ENCODE results near the gene YJU2.
A peak's percentile ranks its signal among the peaks of the same experiment; 100 is the strongest.
"Not testable (repeated sequence)": the region's sequence is repeated elsewhere in the genome, so short reads cannot be mapped to it uniquely, and the experiment has no call there.

YJU2 gene

DNA sequence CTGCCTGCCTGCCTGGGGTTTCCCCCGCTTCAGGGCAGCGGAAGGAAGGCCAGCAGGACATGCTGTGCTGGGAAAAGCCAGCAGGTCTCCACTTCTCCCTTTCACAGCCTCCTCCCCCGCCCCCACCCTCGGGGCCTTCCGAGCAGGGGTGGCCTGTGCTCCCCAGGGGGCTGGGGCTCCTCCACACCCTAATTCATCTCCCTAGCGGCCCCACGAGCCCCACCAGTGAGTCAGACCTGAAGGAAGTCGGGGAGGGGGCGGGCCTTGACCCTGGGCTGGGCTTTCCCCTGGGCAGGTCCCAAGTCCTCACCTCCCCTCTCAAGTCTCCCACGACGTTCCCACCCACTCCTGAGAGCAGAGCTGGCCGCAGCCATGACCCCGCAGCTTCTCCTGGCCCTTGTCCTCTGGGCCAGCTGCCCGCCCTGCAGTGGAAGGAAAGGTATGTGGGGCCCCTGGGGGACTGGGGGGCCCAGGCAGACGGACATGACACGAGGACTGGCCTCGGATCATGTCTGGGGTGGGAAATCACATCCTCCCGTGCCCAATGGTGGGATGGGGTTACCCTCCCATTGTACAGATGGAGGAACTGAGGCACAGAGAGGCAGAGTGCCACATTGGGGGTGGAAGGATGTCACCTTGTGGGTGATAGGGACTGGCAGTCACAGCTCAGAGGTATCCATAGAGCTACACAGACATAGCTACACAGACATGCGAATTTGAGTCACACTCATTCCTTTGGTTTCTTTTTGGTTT lies 17.5 kb upstream of the YJU2 start, which contains the start of gene EBI3:
Gene EBI3, plus strand, starts transcription at position 345 of the 753 bp plus-strand sequence. Its CDS starts 28 bp downstream, at position 373.
- DNase-seq = peak; percentile 31

DNA sequence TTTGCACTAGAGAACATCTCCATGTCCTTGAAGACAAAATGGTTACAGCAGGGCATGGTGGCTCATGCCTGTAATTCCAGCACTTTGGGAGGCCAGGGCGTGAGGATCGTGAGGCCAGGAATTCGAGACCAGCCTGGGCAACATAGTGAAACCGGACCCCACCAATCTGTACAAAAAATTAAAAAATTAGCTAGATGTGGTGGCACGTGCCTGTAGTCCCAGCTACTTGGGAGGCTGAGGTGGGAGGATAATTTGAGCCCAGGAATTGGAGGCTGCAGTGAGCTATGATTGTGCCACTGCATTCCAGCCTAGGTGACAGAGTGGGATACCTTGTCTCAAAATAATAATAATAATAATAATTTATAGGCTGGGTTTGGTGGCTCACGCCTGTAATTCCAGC lies 16.6 kb upstream of the YJU2 start:
- not testable (repeated sequence) for DNase-seq

DNA sequence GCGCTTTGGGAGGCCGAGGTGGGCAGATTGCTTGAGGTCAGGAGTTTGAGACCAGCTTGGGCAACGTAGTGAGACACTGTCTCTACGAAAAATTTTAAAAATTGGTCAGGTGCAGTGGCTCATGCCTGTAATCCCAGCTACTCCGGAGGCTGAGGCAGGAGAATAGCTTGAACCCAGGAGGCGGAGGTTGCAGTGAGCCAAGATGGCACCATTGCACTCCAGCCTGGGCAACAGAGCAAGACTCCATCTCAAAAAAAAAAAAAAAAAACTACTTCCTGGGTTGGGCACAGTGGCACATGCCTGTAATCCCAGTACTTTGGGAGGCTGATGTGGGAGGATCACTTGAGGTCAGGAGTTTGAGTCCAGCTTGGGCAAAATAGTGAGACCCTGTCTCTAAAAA lies 15.4 kb upstream of the YJU2 start:
- DNase-seq = not testable (repeated sequence)

DNA sequence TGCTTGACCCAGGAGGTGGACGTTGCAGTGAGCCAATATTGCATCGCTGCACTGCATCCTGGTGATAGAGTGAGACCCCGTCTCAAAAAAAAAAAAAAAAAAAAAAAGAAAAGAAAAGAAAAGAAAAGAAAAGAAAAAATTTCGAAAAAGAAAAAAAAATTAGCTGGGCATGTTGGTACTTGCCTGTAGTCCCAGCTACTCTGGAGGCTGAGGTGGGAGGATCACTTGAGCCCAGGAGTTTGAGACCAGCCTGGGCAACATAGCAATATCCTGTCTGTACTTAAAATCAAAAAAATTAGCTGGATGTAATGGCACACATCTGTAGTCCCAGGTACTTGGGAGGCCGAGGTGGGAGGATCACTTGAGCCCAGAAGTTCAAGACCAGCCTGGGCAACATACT lies 14.7 kb upstream of the YJU2 start:
- not testable (repeated sequence) for DNase-seq

DNA sequence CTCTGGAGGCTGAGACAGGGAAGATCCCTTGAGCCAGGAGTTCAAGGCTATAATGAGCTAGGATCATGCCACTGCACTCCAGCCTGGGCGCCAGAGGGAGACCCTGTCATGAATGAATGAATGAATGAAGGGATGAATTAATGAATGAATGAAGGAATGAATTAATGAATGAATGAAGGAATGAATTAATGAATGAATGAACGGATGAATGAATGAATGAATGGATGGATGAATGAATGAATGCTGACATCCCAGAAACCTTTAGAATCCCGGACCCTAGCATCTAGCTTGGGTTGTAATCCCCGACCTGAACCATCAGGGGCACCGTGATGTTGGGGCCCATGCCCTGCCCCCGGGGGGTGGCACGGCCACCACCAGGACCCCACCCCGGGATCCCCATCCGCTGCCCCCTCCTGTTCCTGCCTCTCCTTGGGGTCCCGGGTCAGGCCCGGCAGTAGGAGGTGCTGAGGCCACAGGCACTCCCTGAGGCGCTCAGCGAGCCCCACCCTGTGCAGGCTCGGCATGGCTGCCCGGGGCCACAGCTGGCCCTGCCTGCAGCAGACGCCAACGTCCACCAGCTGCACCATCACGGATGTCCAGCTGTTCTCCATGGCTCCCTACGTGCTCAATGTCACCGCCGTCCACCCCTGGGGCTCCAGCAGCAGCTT lies 14.1 kb upstream of the YJU2 start:
- peak; percentile 52 for DNase-seq

DNA sequence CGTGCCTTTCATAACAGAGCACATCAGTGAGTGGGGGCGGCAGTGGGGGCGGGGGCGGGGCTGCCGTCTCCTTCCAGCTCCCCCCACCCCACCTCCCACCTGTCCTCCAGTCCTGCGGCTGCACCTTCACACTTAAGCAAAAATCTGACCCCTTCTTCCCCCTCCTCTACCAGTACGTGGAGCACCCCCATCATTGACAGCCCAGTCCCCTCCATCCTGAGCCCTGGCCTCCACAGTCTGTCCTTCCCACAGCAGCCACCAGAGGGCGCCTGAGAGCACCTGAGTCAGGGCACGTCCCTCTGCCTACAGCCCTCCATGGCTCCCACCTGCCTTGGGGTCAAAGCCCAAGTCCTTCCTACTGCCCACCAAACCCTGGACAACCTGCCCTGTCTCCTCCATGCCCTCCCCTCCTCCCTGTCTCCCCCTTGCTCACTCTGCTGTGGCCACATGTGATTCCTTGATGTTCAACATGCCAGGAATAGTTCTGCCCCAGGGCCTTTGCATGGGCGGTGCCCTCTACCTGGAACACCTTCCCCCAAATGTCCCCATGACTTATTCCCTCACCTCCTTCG lies 13.5 kb upstream of the YJU2 start:
- peak; percentile 62 for DNase-seq

DNA sequence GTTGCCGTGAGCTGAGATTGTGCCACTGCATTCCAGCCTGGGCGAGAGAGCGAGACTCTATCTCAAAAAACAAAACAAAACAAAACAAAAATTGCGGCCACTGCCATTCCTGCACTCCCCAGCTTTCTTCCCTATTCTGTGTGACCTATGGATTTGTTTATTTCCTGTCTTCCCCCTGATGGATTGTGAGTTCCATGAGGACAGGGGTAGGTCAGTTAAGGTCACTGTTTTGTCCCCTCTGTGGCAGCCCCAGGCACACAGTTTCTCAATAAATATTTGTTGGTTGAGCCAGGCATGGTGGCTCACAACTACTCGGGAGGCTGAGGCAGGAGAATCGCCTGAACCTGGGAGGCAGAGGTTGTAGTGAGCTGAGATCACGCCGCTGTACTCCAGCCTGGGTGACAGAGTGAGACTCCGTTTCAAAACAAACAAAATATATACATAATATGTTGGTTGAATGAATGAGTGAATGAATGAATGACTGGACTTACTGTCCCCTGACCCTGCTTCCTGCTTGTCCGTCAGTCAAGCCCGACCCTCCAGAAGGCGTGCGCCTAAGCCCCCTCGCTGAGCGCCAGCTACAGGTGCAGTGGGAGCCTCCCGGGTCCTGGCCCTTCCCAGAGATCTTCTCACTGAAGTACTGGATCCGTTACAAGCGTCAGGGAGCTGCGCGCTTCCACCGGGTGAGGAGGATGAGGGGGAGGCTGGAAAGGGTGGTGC lies 12.6 kb upstream of the YJU2 start:
- no peak for DNase-seq

DNA sequence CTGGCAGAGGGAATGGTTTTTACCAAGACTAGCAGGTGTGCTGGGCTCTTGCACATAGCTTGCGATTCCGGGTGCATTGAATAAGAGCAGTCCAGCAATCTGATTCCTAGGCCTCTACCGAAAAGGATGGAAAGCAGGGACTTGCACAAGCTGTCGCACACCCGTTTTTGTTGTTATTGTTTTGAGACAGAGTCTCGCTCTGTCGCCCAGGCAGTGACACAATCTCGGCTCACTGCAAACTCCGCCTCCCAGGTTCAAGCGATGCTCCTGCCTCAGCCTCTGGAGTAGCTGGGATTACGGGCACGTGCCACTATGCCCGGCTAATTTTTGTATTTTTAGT lies 12.0 kb upstream of the YJU2 start:
- no peak for DNase-seq

DNA sequence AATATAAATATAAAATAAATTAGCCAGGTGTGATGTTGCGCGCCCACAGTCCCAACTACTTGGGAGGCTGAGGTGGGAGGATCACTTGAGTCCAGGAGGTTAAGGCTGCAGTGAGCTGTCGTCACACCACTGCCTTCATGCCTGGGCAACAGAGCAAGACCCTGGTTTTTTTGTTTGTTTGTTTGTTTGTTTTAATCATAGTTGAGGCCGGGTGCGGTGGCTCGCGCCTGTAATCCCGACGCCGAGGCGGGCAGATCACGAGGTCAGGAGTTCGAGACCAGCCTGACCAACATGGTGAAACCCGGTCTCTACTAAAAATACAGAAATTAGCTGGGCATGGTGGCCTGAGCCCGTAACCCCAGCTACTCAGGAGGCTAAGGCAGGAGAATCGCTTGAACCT lies 9.4 kb upstream of the YJU2 start:
- not testable (repeated sequence) for DNase-seq

DNA sequence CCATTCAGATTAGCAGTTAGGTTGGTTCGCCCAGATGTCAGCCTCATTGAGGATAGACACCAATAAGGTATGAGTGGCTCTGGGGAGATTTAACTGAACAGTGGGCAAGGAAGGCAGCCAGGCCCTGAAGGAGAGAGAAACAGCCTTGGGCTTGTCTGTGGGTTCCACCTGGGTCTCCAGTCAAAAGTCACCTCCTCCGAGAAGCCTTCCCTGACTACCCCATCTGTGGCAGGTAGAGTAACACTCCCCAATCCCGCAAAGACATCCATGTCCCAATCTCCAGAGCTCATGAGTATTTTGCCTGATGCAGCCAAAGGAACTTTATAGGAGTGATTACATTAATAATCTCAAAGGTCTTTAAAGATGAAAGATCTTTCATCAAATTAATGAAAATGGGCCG lies 8.0 kb upstream of the YJU2 start:
- DNase-seq = no peak

DNA sequence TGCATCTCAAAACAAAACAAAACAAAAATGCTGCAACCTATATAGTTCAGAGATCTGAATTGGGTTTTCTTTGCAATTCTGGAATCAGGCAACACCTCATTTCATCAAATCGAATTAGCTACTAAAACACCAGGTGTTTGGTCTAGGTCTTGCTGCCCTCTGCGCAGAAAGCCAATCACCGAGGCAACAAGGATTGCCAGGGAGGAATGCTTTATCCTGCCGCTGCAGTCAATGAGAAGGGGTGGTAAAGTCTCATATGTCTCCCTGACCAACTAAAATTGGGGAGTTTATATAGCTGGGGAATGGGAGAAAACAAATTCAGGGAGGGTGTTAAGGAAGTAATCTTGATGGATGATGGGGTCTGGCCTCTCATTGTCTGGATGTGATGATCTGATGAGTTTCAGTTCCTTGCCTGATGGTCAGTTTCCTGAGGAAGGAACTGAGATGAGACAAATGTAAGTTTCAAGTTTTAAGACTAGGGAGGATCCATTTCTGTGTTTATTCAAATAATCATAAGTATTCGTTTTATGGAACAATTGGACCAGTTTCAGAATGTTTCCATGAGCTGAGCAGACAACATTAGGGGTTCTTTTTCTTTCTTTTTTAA lies 5.0 kb upstream of the YJU2 start:
- no peak for DNase-seq

DNA sequence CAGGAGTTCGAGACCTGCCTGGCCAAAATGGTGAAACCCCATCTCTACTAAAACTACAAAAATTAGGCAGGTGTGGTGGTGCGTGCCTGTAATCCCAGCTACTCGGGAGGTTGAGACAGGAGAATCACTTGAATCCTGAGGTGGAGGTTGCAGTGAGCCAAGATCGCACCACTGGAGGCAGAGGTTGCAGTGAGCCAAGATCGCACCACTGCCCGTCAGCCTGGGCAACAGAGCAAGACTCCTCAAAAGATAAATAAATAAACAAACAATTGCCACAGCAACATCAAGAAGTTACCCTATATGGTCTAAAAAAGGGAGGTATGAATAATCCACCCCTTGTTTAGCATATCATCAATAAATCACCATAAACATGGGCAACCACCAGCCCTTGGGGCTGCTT lies 942 bp upstream of the YJU2 start:
- DNase-seq = not testable (repeated sequence)

DNA sequence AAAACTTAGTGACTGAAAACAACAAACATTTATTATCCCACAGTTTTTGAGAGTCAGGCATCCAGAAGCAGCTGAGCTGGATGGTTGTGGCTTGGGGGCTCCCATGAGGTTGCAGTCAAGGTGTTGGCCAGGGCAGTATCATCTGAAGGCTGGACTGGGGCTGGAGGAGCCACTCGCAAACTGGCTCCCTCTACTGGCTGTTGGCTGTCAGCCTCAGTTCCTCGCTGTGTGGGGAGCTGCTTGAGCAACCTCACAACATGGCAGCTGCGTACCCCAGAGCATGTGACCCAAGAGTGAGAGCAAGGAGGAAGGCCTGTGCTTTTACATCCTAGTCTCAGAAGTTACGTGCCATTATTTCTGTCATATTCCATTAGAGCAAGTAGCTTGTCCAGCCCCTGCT lies 9.7 kb downstream of the YJU2 start:
- no peak for DNase-seq

DNA sequence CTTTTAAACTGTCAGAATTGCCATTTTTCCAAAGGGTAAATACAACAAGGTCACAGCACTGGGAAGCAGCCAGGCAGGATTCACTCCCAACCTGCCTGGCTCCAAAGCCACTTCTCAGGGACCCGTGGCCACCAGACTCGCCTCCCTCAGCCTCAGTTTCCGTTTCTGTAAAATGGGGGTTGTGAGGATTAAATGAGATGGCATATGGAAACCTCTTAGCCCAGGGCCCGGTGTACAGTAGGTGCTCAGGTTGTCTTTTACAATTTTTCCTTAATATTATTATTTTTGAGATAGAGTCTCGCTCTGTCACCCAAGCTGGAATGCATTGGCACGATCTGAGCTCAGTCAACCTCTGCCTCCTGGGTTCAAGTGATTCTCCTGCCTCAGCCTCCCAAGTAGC lies 10.1 kb downstream of the YJU2 start:
- DNase-seq = no peak

DNA sequence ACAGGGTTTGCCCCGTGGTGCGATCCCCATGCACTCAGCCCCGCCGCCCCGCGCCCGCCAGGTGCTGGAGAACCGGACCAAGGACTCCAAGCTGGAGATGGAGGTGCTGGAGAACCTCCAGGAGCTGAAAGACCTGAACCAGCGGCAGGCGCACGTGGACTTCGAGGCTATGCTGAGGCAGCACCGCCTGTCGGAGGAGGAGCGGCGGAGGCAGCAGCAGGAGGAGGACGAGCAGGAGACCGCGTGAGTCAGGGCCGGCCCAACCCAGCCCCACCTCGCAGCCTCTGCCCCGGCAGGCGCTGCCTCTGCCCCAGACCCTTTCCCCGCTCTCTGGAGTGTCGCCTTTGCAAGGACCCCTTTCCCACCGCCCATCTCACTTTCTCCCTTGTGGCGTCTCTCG lies 11.3 kb downstream of the YJU2 start:
- no peak for DNase-seq

DNA sequence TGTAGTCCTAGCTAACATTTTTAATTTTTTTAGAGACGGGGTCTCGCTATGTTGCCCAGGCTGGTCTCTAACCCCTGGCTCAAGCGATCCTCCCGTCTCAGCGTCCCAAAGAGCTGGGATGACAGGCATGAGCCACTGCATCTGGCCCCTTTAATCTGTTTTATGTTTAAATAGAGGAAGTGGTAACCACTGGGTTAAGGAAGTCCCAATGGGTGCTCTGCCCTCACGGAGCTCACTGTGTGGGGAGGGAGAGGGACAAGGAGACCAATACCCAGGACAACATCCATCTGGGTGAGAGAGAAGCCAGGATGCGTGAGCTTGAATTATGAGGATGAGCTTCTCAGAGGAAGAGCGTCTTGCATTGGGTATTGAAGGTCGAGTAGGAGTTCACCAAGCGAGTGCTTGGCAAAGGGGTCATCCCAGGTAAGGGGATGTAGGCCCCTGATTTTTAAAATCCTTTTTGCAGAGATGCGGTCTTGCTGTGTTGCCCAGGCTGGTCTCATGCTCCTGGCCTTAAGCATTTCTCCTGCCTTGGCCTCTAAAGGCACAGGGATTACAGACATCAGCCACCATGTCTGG lies 13.8 kb downstream of the YJU2 start:
- DNase-seq = no peak

DNA sequence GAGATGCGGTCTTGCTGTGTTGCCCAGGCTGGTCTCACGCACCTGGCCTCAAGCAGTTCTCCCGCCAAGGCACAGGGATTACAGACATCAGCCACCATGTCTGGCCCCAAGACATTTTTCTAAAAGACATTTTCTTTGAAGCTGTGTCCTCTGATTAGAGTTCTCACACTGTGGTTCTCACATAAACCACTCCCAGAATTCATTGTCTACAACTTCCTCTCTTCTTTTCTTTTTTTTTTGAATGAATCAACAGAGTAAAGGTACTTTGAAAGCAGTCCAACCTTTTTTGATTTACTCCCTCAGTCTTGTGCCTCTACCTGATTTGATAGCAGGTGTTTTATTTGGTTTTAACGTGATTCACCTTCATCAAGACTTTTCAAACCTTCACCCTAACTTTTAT lies 17.9 kb downstream of the YJU2 start:
- DNase-seq = no peak

DNA sequence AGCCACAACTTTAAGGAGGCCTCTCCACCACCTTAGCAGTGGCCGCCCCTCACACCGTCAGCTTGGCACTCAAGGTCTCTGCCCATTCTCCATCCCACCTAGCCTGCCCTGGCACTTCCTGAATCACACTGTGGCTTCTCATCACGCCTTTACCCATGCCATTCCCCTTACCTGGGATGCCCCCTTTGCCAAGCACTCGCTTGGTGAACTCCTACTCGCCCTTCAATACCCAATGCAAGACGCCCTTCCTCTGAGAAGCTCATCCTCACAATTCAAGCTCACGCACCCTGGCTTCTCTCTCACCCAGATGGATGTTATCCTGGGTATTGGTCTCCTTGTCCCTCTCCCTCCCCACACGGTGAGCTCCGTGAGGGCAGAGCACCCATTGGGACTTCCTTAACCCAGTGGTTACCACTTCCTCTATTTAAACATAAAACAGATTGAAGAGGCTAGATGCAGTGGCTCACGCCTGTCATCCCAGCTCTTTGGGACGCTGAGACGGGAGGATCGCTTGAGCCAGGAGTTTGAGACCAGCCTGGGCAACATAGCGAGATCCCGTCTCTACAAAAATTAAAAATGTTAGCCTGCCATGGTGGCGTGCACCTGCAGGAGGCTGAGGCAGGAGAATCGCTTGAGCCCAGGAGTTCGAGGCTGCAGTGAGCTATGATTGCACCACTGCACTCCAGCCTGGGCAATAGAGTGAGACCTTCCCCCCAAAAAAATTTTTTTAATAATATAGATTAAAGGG lies 19.5 kb downstream of the YJU2 start:
- DNase-seq = no peak

DNA sequence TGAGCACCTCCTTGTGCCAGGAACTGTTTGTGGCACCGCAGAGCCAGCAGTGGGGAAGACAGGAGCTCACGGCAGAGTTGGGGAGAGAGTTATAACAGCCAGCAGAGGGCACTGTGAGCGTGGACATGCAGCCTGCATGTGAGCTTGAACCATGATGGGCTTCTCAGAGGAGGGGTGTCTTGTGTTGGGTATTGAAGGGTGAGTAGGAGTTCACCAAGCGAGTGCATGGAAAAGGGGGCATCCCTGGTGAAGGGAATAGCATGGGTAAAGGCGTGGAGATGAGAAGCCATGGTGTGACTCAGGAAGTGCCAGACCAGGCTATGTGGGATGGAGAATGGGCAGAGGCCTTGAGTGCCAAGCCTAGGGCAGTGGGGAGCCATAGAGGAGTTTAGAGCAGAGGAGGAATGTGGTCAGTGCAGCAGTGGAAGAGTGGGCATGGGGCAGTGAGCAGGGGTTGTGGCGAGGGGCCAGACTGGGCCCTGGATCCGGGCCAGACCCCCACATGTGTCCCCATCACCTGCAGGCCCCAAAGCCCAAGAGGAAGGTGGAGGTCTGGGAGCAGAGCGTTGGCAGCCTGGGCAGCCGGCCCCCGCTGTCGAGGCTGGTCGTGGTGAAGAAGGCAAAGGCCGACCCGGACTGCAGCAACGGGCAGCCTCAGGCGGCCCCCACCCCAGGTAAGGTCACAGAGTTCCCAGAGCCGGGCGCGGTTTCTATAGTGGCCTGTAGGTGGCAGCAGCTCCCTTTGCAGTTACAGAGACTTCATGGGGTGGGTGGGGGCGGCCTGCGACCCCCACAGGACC lies 20.4 kb downstream of the YJU2 start:
- DNase-seq = no peak

DNA sequence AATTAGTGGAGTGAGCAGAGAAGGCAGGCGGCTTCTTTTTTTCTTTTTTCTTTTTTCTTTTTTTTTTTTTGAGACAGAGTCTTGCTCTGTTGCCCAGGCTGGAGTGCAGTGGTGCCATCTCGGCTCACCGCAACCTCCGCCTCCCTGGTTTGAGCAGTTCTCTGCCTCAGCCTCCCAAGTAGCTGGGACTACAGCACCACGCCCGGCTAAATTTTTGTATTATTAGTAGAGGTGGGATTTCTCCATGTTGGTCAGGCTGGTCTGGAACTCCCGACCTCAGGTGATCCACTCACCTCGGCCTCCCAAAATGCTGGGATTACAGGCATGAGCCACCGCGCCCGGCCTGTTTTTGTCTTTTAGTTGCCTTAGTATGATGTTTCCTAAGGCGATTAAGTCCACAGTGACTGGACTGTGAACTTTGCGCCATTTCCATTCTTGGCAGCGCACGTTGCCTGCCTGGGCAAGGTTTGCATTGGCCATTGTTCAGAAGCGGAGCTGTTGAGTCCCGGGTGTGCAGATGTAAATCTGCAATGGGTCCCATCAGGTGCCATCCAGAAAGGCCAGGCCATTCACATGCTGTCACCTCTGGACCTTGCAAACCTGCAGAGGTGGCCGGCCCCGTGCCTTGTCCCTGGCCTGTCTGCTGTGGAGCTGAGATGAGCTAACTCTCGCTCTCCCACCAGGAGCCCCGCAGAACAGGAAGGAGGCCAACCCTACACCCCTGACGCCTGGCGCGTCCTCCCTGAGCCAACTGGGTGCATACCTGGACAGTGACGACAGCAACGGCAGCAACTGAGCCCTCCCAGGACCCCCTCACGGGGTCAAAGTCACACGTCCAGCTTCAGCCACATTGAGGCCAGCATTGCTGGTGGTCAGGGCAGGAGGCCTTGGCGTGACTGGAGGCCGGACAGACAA lies 21.3 kb downstream of the YJU2 start:
- DNase-seq = no peak

Data from right hindlimb (tissue), 1 donor.